WERI-Rb-1 (cell line): Measurements from ENCODE around the gene GPX7.

Experiments used
- DNase-seq: peaks from one replicate; pipeline ENCODE4 v3.0.0-alpha.2; 2020
- H3K27ac ChIP-seq: fragments of 250-450 bp; sonication (Bioruptor Pico); 2 replicates; pipeline ENCODE4 v1.5.1; 2020; ENCODE audit warnings: mild to moderate bottlenecking, moderate library complexity
- H3K27me3 ChIP-seq: fragments of 250-450 bp; sonication (Bioruptor Pico); 2 replicates; pipeline ENCODE4 v1.5.1; 2021; ENCODE audit warnings: mild to moderate bottlenecking, low read depth, moderate library complexity; ENCODE audit not compliant: insufficient read depth, severe bottlenecking
- H3K36me3 ChIP-seq: fragments of 250-450 bp; sonication (Bioruptor Pico); 2 replicates; pipeline ENCODE4 v1.5.1; 2020; ENCODE audit warnings: mild to moderate bottlenecking, moderate library complexity
- H3K4me3 ChIP-seq: 2 replicates; pipeline ENCODE4 v1.5.1; 2011; ENCODE audit warnings: low read depth, mild to moderate bottlenecking, control low read depth, low read length
- H3K9me3 ChIP-seq: fragments of 250-450 bp; sonication (Bioruptor Pico); 2 replicates; pipeline ENCODE4 v1.5.1; 2021; ENCODE audit warnings: mild to moderate bottlenecking, moderate library complexity; ENCODE audit not compliant: severe bottlenecking
- TF ChIP-seq, protein P1 (sequence below): IDR thresholded peaks from 2 replicates; pipeline ENCODE4 v1.5.1; 2011; ENCODE audit warnings: low read depth, mild to moderate bottlenecking, control low read depth, inconsistent platforms, low read length

Gene GPX7

DNA sequence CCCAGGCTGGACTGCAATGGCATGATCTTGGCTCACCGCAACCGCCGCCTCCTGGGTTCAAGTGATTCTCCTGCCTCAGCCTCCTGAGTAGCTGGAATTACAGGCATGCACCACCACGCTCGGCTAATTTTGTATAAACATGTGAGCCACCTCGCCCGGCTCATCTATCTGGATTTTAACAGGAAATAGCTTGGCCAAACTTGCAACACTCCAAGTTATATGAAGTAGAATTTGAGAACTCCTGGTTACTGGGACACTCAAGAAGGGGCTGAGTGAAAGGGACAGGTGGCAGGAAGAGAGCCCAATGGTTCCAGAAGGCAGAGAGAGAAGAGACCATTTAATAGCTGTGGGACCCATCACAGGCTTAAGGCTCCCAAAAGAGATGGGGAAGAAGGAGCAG lies 2.9 kb upstream of the GPX7 start:
- no peak for DNase-seq
- no peak overlapping the region for H3K4me3 ChIP-seq
- H3K9me3 ChIP-seq = no peaks in the 10 kb centered on the region
- H3K27ac ChIP-seq = no peak overlapping the region
- TF ChIP-seq, protein P1, sequence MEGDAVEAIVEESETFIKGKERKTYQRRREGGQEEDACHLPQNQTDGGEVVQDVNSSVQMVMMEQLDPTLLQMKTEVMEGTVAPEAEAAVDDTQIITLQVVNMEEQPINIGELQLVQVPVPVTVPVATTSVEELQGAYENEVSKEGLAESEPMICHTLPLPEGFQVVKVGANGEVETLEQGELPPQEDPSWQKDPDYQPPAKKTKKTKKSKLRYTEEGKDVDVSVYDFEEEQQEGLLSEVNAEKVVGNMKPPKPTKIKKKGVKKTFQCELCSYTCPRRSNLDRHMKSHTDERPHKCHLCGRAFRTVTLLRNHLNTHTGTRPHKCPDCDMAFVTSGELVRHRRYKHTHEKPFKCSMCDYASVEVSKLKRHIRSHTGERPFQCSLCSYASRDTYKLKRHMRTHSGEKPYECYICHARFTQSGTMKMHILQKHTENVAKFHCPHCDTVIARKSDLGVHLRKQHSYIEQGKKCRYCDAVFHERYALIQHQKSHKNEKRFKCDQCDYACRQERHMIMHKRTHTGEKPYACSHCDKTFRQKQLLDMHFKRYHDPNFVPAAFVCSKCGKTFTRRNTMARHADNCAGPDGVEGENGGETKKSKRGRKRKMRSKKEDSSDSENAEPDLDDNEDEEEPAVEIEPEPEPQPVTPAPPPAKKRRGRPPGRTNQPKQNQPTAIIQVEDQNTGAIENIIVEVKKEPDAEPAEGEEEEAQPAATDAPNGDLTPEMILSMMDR = no peak
- no peaks in the 10 kb centered on the region for H3K36me3 ChIP-seq
- no peaks in the 10 kb centered on the region for H3K27me3 ChIP-seq

DNA sequence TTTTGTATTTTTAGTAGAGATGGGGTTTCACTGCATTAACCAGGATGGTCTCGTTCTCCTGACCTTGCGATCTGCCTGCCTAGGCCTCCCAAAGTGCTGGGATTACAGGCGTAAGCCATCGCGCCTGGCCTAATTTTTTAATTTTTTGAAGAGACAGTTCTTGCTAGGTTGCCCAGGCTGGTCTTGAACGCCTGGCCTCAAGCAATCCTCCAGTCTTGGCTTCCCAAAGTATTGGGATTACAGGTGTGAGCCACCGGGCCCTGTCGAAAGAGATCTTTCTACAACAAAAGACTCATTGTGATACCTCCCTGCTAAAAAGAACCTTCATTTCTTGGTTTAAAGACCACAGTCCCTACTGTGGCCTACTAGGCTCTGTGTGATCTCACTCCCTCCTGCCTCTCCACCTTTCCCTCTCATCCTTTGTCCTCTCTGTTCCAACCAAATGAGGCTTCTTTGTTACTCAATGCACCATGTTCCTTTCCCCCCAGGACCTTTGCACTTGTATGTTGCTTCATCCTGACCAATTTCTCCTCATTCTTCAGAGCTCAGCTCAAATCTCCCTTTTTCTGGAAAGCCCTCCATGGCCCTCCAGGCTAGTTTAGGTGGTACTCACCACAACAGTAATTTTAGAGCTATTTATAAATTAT lies 1.5 kb upstream of the GPX7 start:
- no peaks in the 10 kb centered on the region for H3K9me3 ChIP-seq
- TF ChIP-seq, protein P1 = no peak
- no peak overlapping the region for H3K27ac ChIP-seq
- H3K36me3 ChIP-seq = no peaks in the 10 kb centered on the region
- DNase-seq = no peak
- H3K27me3 ChIP-seq = no peaks in the 10 kb centered on the region
- no peak overlapping the region for H3K4me3 ChIP-seq

DNA sequence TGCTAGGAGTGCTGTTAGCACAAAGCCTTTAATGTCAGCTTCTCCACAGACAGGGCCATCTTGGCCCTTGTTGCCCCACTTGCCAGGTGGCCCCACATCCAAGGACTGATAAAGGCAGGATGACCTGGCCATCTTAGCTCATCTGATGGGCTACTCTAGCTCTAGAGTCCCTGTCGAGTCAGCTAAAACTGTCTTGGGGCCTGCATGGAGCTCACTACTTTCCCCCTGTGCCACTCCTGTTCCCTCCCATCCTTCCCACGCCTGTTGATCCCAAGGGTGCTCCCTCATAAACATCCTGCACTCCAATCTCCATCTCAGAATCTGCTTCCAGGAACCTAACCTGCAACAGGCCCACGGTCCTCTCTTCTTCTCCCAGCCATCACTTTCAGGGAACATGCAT lies 652 bp upstream of the GPX7 start:
- H3K9me3 ChIP-seq = no peaks in the 10 kb centered on the region
- no peak overlapping the region for H3K27ac ChIP-seq
- TF ChIP-seq, protein P1 = no peak
- H3K4me3 ChIP-seq = no peak overlapping the region
- no peak for DNase-seq
- H3K27me3 ChIP-seq = no peaks in the 10 kb centered on the region
- no peaks in the 10 kb centered on the region for H3K36me3 ChIP-seq

DNA sequence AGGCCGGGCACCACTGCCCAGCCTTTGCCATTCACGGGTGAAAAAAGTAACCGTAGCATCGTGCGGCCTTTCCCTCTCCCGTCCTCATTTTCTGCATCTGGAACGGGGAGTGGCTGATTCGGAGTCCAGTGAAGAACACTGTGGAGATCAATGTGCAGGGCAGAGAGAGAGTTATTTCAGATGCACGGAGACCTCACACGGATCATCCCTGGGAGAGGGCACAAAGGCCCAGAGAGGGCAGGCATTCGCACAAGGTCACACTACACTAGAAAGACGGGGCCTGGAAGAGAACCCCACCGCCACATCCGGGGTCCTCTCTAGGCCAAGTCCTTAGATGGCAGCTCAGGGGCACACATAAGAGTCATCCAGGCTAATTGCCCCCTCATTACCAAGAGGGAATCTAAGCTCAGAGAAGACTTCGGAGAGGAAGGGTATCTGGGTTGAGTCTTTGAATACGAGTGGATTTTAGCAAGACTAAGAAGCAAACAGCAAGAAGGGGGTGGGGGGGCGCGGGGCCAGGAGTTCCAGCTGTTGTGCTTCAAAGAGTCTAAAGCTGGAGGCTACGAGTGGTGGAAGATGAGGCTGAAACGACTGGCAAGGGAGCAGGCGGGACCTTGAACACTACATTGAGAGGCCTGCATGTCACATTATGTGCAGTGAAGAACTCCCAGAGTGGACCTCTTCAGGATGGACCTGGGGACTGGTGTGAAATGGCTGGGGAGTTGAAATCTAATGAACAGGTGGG lies 857 bp downstream of the GPX7 start:
- DNase-seq = no peak
- no peaks in the 10 kb centered on the region for H3K27me3 ChIP-seq
- H3K36me3 ChIP-seq = no peaks in the 10 kb centered on the region
- no peak overlapping the region for H3K4me3 ChIP-seq
- H3K9me3 ChIP-seq = no peaks in the 10 kb centered on the region
- TF ChIP-seq, protein P1 = no peak
- H3K27ac ChIP-seq = no peak overlapping the region

DNA sequence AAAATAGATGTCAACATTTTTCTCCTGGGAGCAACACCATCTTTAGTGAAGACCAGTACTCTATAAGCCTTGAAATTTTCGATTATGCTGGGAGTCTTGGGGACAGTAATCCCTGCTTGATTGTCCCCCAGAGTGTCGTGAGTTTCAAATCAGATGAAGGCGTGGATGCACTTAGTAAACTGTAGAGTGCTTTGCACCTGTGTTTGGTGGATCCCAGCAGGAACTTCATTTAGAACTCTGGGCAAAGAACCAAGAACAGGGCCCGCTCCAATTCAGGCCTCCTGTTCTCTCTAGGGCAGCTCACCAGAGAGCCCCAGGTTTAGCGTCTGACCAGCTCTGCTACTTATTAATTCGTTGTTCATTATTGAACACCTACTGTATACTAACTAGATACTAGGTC lies 1.5 kb downstream of the GPX7 start:
- TF ChIP-seq, protein P1 = no peak
- Histone ChIP-seq H3K4me3 (no peak overlapping the region), H3K27ac (no peak overlapping the region), H3K36me3 (no peaks in the 10 kb centered on the region), H3K9me3 (no peaks in the 10 kb centered on the region), H3K27me3 (no peaks in the 10 kb centered on the region)
- DNase-seq = no peak
